Mesenchymal stem cell (in vitro differentiated cells and primary cell): ENCODE data around the gene NRARP.

Experiments
- DNase-seq: peaks from one replicate; pipeline ENCODE4 v3.0.0-alpha.2; 2013
- H2AFZ ChIP-seq: one replicate; pipeline ENCODE4 v1.6.1; 2013; ENCODE audit warnings: low read depth, mild to moderate bottlenecking, control low read depth, inconsistent platforms, low read length, moderate library complexity
- H2AK5ac ChIP-seq: 2 replicates; pipeline ENCODE4 v1.6.1; 2013; ENCODE audit warnings: low read length, moderate library complexity, mild to moderate bottlenecking, inconsistent platforms; ENCODE audit not compliant: severe bottlenecking
- H2BK120ac ChIP-seq: one replicate; pipeline ENCODE4 v1.6.1; 2013; ENCODE audit warnings: low read depth, mild to moderate bottlenecking, inconsistent platforms, low read length, moderate library complexity
- H2BK12ac ChIP-seq, 2 experiments: one replicate each; pipeline ENCODE4 v1.6.1; 2013; ENCODE audit warnings: inconsistent platforms in 2 of 2, low read length in 2 of 2, mild to moderate bottlenecking in 2 of 2, moderate library complexity in 2 of 2, control low read depth in 1 of 2
- H2BK15ac ChIP-seq: one replicate; pipeline ENCODE4 v1.6.1; 2013; ENCODE audit warnings: mild to moderate bottlenecking, low read depth, inconsistent platforms; ENCODE audit not compliant: poor library complexity, severe bottlenecking
- H2BK5ac ChIP-seq: 2 replicates; pipeline ENCODE4 v1.6.1; 2013; ENCODE audit warnings: low read depth, mild to moderate bottlenecking, low read length, control low read depth, inconsistent platforms; ENCODE audit not compliant: poor library complexity, severe bottlenecking
- H3K14ac ChIP-seq, 2 experiments: one replicate each; pipeline ENCODE4 v1.6.1; 2013; ENCODE audit warnings: inconsistent platforms in 2 of 2, low read length in 2 of 2, control low read depth in 1 of 2, mild to moderate bottlenecking in 1 of 2, moderate library complexity in 1 of 2
- H3K18ac ChIP-seq, 2 experiments: one replicate each; pipeline ENCODE4 v1.6.1; 2013; ENCODE audit warnings: inconsistent platforms in 2 of 2, low read length in 2 of 2, control low read depth in 1 of 2, low read depth in 1 of 2, mild to moderate bottlenecking in 1 of 2
- H3K23ac ChIP-seq, 2 experiments: one replicate each; pipeline ENCODE4 v1.6.1; 2013; ENCODE audit warnings: inconsistent platforms in 2 of 2, low read length in 2 of 2, mild to moderate bottlenecking in 2 of 2, moderate library complexity in 2 of 2, control low read depth in 1 of 2
- H3K27ac ChIP-seq: 2 replicates; pipeline ENCODE4 v1.5.1; 2013; ENCODE audit warnings: mild to moderate bottlenecking, moderate library complexity, low read length, control low read depth, inconsistent platforms; ENCODE audit not compliant: poor library complexity, severe bottlenecking
- H3K27me3 ChIP-seq, 2 experiments: 2 replicates each; pipeline versions ENCODE4 v1.6.1 to v1.7.0; 2013; ENCODE audit warnings: low read length in 2 of 2, mild to moderate bottlenecking in 2 of 2, moderate library complexity in 2 of 2, control low read depth in 1 of 2, inconsistent platforms in 1 of 2; ENCODE audit not compliant: control insufficient read depth in 1 of 2, insufficient read depth in 1 of 2
- H3K36me3 ChIP-seq, 2 experiments: 2 replicates each; pipeline versions ENCODE4 v1.6.1 to v1.7.0; 2013; ENCODE audit warnings: low read length in 2 of 2, control low read depth in 1 of 2, inconsistent platforms in 1 of 2, low read depth in 1 of 2, mild to moderate bottlenecking in 1 of 2; ENCODE audit not compliant: insufficient read depth in 2 of 2, control insufficient read depth in 1 of 2
- H3K4ac ChIP-seq, 2 experiments: one replicate each; pipeline ENCODE4 v1.6.1; 2013; ENCODE audit warnings: inconsistent platforms in 2 of 2, low read length in 2 of 2, mild to moderate bottlenecking in 2 of 2, moderate library complexity in 2 of 2, control low read depth in 1 of 2, low read depth in 1 of 2
- H3K4me1 ChIP-seq: 2 replicates; pipeline ENCODE4 v1.6.1; 2013; ENCODE audit warnings: low read depth, low read length, control low read depth; ENCODE audit not compliant: control insufficient read depth, insufficient read depth
- H3K4me2 ChIP-seq: 2 replicates; pipeline ENCODE4 v1.6.1; 2013; ENCODE audit warnings: low read length, mild to moderate bottlenecking, inconsistent platforms; ENCODE audit not compliant: poor library complexity, severe bottlenecking
- H3K4me3 ChIP-seq, 2 experiments: 2 replicates each; pipeline versions ENCODE4 v1.5.1 to v1.7.0; 2013; ENCODE audit warnings: low read length in 2 of 2, mild to moderate bottlenecking in 2 of 2, control low read depth in 1 of 2, low read depth in 1 of 2; ENCODE audit not compliant: insufficient read depth in 1 of 2
- H3K79me1 ChIP-seq: replicated peaks from 2 replicates; pipeline ENCODE4 v1.6.1; 2013; ENCODE audit warnings: mild to moderate bottlenecking, control low read depth, low read length, inconsistent platforms; ENCODE audit not compliant: poor library complexity, severe bottlenecking
- H3K9ac ChIP-seq: 2 replicates; pipeline ENCODE4 v1.7.0; 2013; ENCODE audit warnings: mild to moderate bottlenecking, low read length, moderate library complexity
- H3K9me3 ChIP-seq: 2 replicates; pipeline ENCODE4 v1.7.0; 2013; ENCODE audit warnings: mild to moderate bottlenecking, low read length; ENCODE audit not compliant: control insufficient read depth
- H4K8ac ChIP-seq: one replicate; pipeline ENCODE4 v1.6.1; 2013; ENCODE audit warnings: inconsistent platforms, mild to moderate bottlenecking, low read length, moderate library complexity
- H4K91ac ChIP-seq: one replicate; pipeline ENCODE4 v1.6.1; 2013; ENCODE audit warnings: mild to moderate bottlenecking, low read length, inconsistent platforms
- WGBS: methylation state at CpG from one replicate; pipeline ENCODE4 v1.1.7; 2013; ENCODE audit warnings: mixed read lengths; 5-methylcytosine and 5-hydroxymethylcytosine counted together

The NRARP gene

GRCh38 chr9:137275203-137275587 is 26.9 kb downstream of the NRARP start:
- Histone ChIP-seq H3K4me2 (no peak overlapping the region), H3K9me3 (no peaks in the 10 kb centered on the region), H2BK15ac (peak overlapping the region; percentile 73), H2AFZ (no peak overlapping the region), H4K8ac (peak overlapping the region; percentile 16), H2AK5ac (no peak overlapping the region), H3K14ac (no peak overlapping the region), H3K27ac (no peak overlapping the region), H3K18ac (peak overlapping the region; percentile 13 to 98), H2BK120ac (peak overlapping the region; percentile 64), H4K91ac (peak overlapping the region; percentile 99), H3K9ac (no peak overlapping the region), H3K79me1 (peaks cover 39% of the 10 kb centered on the region), H2BK5ac (no peak overlapping the region), H3K4me3 (no peak overlapping the region), H3K4me1 (peaks cover 53% of the 10 kb centered on the region), H3K4ac (peak overlapping the region; percentile 29 to 45), H3K36me3 (peaks cover 27 to 64% of the 10 kb centered on the region in 2 experiments), H3K27me3 (peaks cover 0 to 23% of the 10 kb centered on the region in 2 experiments), H2BK12ac (peak overlapping the region in 1 of 2 experiments; percentile 97), H3K23ac (peak overlapping the region in 1 of 2 experiments; percentile 2)
- WGBS = 92% methylated on average over 10 of the region's 10 CpGs
- no peak for DNase-seq

- Histone ChIP-seq H3K18ac (no peak overlapping the region), H3K79me1 (peaks cover 33% of the 10 kb centered on the region), H4K91ac (peak overlapping the region; percentile 56), H3K9me3 (no peaks in the 10 kb centered on the region), H3K14ac (no peak overlapping the region), H2BK120ac (peak overlapping the region; percentile 21), H3K9ac (no peak overlapping the region), H2BK12ac (no peak overlapping the region), H3K4ac (no peak overlapping the region), H3K4me3 (no peak overlapping the region), H3K27me3 (peaks cover 0 to 10% of the 10 kb centered on the region in 2 experiments), H3K27ac (no peak overlapping the region), H3K23ac (peak overlapping the region in 1 of 2 experiments; percentile 48), H2BK15ac (no peak overlapping the region), H2AK5ac (no peak overlapping the region), H2BK5ac (no peak overlapping the region), H4K8ac (peak overlapping the region; percentile 7), H2AFZ (no peak overlapping the region), H3K4me1 (peaks cover 46% of the 10 kb centered on the region), H3K36me3 (peaks cover 39 to 63% of the 10 kb centered on the region in 2 experiments), H3K4me2 (no peak overlapping the region)
- 92% methylated on average over 15 of the region's 15 CpGs for WGBS
- no peak for DNase-seq
These were observed 28.3 kb downstream of the NRARP start for GRCh38 chr9:137273611-137274320.

GRCh38 chr9:137273095-137273490 is 29.0 kb downstream of the NRARP start:
- no peak overlapping the region for H4K8ac ChIP-seq
- no peak overlapping the region for H2BK120ac ChIP-seq
- peak overlapping the region; percentile 44 for H4K91ac ChIP-seq
- H3K27ac ChIP-seq = no peak overlapping the region
- H2AFZ ChIP-seq = no peak overlapping the region
- peaks cover 46 to 64% of the 10 kb centered on the region in 2 experiments for H3K36me3 ChIP-seq
- H3K4me1 ChIP-seq = peaks cover 41% of the 10 kb centered on the region
- H3K9me3 ChIP-seq = no peaks in the 10 kb centered on the region
- H3K14ac ChIP-seq = no peak overlapping the region
- H2AK5ac ChIP-seq = no peak overlapping the region
- no peak overlapping the region for H3K18ac ChIP-seq
- no peak overlapping the region for H2BK15ac ChIP-seq
- H3K27me3 ChIP-seq = peaks cover 0 to 6% of the 10 kb centered on the region in 2 experiments
- H3K23ac ChIP-seq = no peak overlapping the region
- DNase-seq = no peak
- H3K4me3 ChIP-seq = no peak overlapping the region
- WGBS = 82% methylated on average over 13 of the region's 13 CpGs
- H3K79me1 ChIP-seq = peaks cover 34% of the 10 kb centered on the region
- no peak overlapping the region for H3K4me2 ChIP-seq
- no peak overlapping the region for H2BK12ac ChIP-seq
- H2BK5ac ChIP-seq = no peak overlapping the region
- H3K9ac ChIP-seq = no peak overlapping the region
- H3K4ac ChIP-seq = no peak overlapping the region

- H4K91ac ChIP-seq = peak overlapping the region; percentile 57
- no peak overlapping the region for H3K27ac ChIP-seq
- no peaks in the 10 kb centered on the region for H3K9me3 ChIP-seq
These were observed 29.6 kb downstream of the NRARP start for GRCh38 chr9:137272241-137273094.

More at GRCh38 chr9:137272241-137273094, 29.6 kb downstream of the NRARP start:
- Histone ChIP-seq H3K4me1 (peaks cover 43% of the 10 kb centered on the region), H3K18ac (peak overlapping the region in 1 of 2 experiments; percentile 51), H3K23ac (no peak overlapping the region), H2BK5ac (no peak overlapping the region), H4K8ac (no peak overlapping the region), H2BK12ac (no peak overlapping the region), H3K4me3 (no peak overlapping the region), H3K9ac (no peak overlapping the region), H3K27me3 (no peaks in the 10 kb centered on the region), H3K4me2 (no peak overlapping the region), H2AFZ (no peak overlapping the region), H2AK5ac (no peak overlapping the region), H3K36me3 (peaks cover 52 to 70% of the 10 kb centered on the region in 2 experiments), H3K4ac (peak overlapping the region in 1 of 2 experiments; percentile 59), H3K14ac (no peak overlapping the region), H2BK15ac (no peak overlapping the region), H3K79me1 (peaks cover 39% of the 10 kb centered on the region), H2BK120ac (peak overlapping the region; percentile 42)
- 94% methylated on average over 39 of the region's 39 CpGs for WGBS
- no peak for DNase-seq
